OCI-LY1 (cell line): ENCODE measurements around the gene RAD51B.

Experiments
- H2AFZ ChIP-seq: fragments of 200-600 bp; sonication (generic), shearing (Covaris generic); 2 replicates; pipeline ENCODE4 v1.6.0; 2014; ENCODE audit warnings: antibody characterized with exemption, mild to moderate bottlenecking, low read length
- H3F3A ChIP-seq: fragments of 200-600 bp; sonication (generic), shearing (Covaris generic); 2 replicates; pipeline ENCODE4 v1.6.0; 2014; ENCODE audit warnings: mild to moderate bottlenecking, antibody characterized with exemption, low read length, moderate library complexity; ENCODE audit not compliant: insufficient read depth
- H3K27ac ChIP-seq: fragments of 200-600 bp; sonication (generic); 2 replicates; pipeline ENCODE4 v1.5.1; 2014; ENCODE audit warnings: low read length, mixed run types, mild to moderate bottlenecking, low read depth; ENCODE audit not compliant: poor library complexity, severe bottlenecking
- H3K27me3 ChIP-seq: fragments of 200-600 bp; sonication (generic); 2 replicates; pipeline ENCODE4 v1.6.0; 2014; ENCODE audit warnings: antibody characterized with exemption, mild to moderate bottlenecking, low read length, moderate library complexity; ENCODE audit not compliant: insufficient read depth
- H3K36me3 ChIP-seq: fragments of 200-600 bp; sonication (generic); 2 replicates; pipeline ENCODE4 v1.6.1; 2014; ENCODE audit warnings: mild to moderate bottlenecking, antibody characterized with exemption, low read length, moderate library complexity, mixed read lengths; ENCODE audit not compliant: insufficient read depth
- H3K4me1 ChIP-seq: fragments of 200-600 bp; sonication (generic); 2 replicates; pipeline ENCODE4 v1.5.1; 2014; ENCODE audit warnings: mild to moderate bottlenecking, low read length, moderate library complexity; ENCODE audit not compliant: insufficient read depth, severe bottlenecking
- H3K4me2 ChIP-seq: fragments of 200-600 bp; sonication (generic), shearing (Covaris generic); 2 replicates; pipeline ENCODE4 v1.6.1; 2014; ENCODE audit warnings: low read length
- H3K4me3 ChIP-seq: fragments of 200-600 bp; sonication (generic); 2 replicates; pipeline ENCODE4 v1.5.1; 2014; ENCODE audit warnings: low read length, low read depth, mild to moderate bottlenecking, mixed read lengths; ENCODE audit not compliant: poor library complexity, severe bottlenecking
- H3K79me2 ChIP-seq: fragments of 200-600 bp; shearing (Covaris generic); 2 replicates; pipeline ENCODE4 v1.6.1; 2016; ENCODE audit warnings: mixed run types, low read length, mixed read lengths; ENCODE audit not compliant: insufficient read depth
- H3K9ac ChIP-seq: fragments of 200-600 bp; sonication (generic), shearing (Covaris generic); 2 replicates; pipeline ENCODE4 v1.6.1; 2014; ENCODE audit warnings: mild to moderate bottlenecking, low read length, mixed read lengths
- H3K9me2 ChIP-seq: fragments of 200-600 bp; sonication (generic), shearing (Covaris generic); 2 replicates; pipeline ENCODE4 v1.6.1; 2014; ENCODE audit warnings: low read depth, mild to moderate bottlenecking, low read length, mixed read lengths
- H3K9me3 ChIP-seq: fragments of 200-600 bp; shearing (Covaris generic); 2 replicates; pipeline ENCODE4 v1.6.1; 2014; ENCODE audit warnings: low read length, mixed read lengths
- H4K20me1 ChIP-seq: fragments of 200-600 bp; sonication (generic), shearing (Covaris generic); 2 replicates; pipeline ENCODE4 v1.6.0; 2016; ENCODE audit warnings: mild to moderate bottlenecking, low read length; ENCODE audit not compliant: insufficient read depth
- CTCF ChIP-seq: fragments of 200-600 bp; sonication (generic), shearing (Covaris generic); IDR thresholded peaks from 2 replicates; pipeline ENCODE4 v1.5.1; 2017; ENCODE audit warnings: mild to moderate bottlenecking, antibody characterized with exemption, low read length, moderate library complexity, mixed read lengths
- EZH2 ChIP-seq: fragments of 200-600 bp; sonication (generic), shearing (Covaris generic); IDR thresholded peaks from 2 replicates; pipeline ENCODE4 v1.8.0; 2017; ENCODE audit warnings: borderline replicate concordance, mixed run types, mild to moderate bottlenecking, antibody characterized with exemption, low read length, moderate library complexity, mixed read lengths

Gene RAD51B

GRCh38 chr14:68638141-68638999 lies 818.8 kb downstream of the RAD51B start:
- Histone ChIP-seq H3K27ac (no peak overlapping the region), H3K27me3 (no peaks in the 10 kb centered on the region; the same call in 1 of the 2 replicates), H3K4me2 (no peak overlapping the region), H3K4me3 (no peak overlapping the region), H4K20me1 (no peaks in the 10 kb centered on the region), H3K36me3 (no peaks in the 10 kb centered on the region), H3K4me1 (peaks cover 4% of the 10 kb centered on the region), H2AFZ (no peak overlapping the region), H3K9me2 (no peaks in the 10 kb centered on the region), H3K9me3 (no peaks in the 10 kb centered on the region; the same call in 1 of the 2 replicates), H3F3A (no peaks in the 10 kb centered on the region), H3K79me2 (no peaks in the 10 kb centered on the region), H3K9ac (no peak overlapping the region)
- TF ChIP-seq EZH2, result no peak
- no peak for TF ChIP-seq CTCF

GRCh38 chr14:68639000-68639757 lies 819.6 kb downstream of the RAD51B start:
- no peaks in the 10 kb centered on the region for H3F3A ChIP-seq
- no peak overlapping the region for H2AFZ ChIP-seq
- H3K4me1 ChIP-seq, result no peaks in the 10 kb centered on the region
- H3K9me2 ChIP-seq, result no peaks in the 10 kb centered on the region
- no peak overlapping the region for H3K4me2 ChIP-seq
- no peaks in the 10 kb centered on the region for H3K79me2 ChIP-seq
- H3K9me3 ChIP-seq, result no peaks in the 10 kb centered on the region; the same call in 1 of the 2 replicates
- no peak overlapping the region for H3K27ac ChIP-seq
- no peaks in the 10 kb centered on the region; the same call in 1 of the 2 replicates for H3K27me3 ChIP-seq
- H3K4me3 ChIP-seq, result no peak overlapping the region
- H3K9ac ChIP-seq, result no peak overlapping the region
- H4K20me1 ChIP-seq, result no peaks in the 10 kb centered on the region
- no peaks in the 10 kb centered on the region for H3K36me3 ChIP-seq
- TF ChIP-seq CTCF, result no peak
- TF ChIP-seq EZH2, result no peak

- no peak overlapping the region for H3K4me2 ChIP-seq
- H2AFZ ChIP-seq, result no peak overlapping the region
- no peak overlapping the region for H3K9ac ChIP-seq
These were observed 820.4 kb downstream of the RAD51B start for GRCh38 chr14:68639758-68640574.

More at GRCh38 chr14:68639758-68640574, 820.4 kb downstream of the RAD51B start:
- no peaks in the 10 kb centered on the region for H3K9me2 ChIP-seq
- H4K20me1 ChIP-seq, result no peaks in the 10 kb centered on the region
- H3F3A ChIP-seq, result no peaks in the 10 kb centered on the region
- H3K4me1 ChIP-seq, result no peaks in the 10 kb centered on the region
- no peaks in the 10 kb centered on the region; the same call in 1 of the 2 replicates for H3K27me3 ChIP-seq
- no peak overlapping the region for H3K4me3 ChIP-seq
- no peaks in the 10 kb centered on the region for H3K79me2 ChIP-seq
- no peaks in the 10 kb centered on the region; the same call in 1 of the 2 replicates for H3K9me3 ChIP-seq
- no peaks in the 10 kb centered on the region for H3K36me3 ChIP-seq
- H3K27ac ChIP-seq, result no peak overlapping the region
- no peak for TF ChIP-seq CTCF
- no peak for TF ChIP-seq EZH2
